Renal cortical epithelial cell (primary cell): Measurements from ENCODE around the gene SMG7. TPM values are rescaled to one million over a fixed set of nuclear protein-coding genes. Genes with fewer than 3 reads are reported as not detected.

Experiments used
- DNase-seq: peaks from one replicate; pipeline ENCODE4 v3.0.0-alpha.2; 2011; ENCODE audit warnings: low read depth
- total RNA-seq: library from RNA; depleted of rRNA; stranded (reverse); fragments of >200 nt; gene quantifications from 2 replicates; pipeline ENCODE4 v1.2.3, GENCODE V29; 2014

Gene SMG7
- total RNA-seq, 1 donor from 2014 or later = 41.0 TPM

- no peak for DNase-seq
These were observed 93.0 kb downstream of the SMG7 start for GRCh38 chr1:183565261-183565660.

- no peak for DNase-seq
These were observed 93.7 kb downstream of the SMG7 start for GRCh38 chr1:183566026-183566425.

GRCh38 chr1:183567584-183567983, 95.3 kb downstream of the SMG7 start:
- peak; percentile 69 for DNase-seq

GRCh38 chr1:183568176-183569021, 96.1 kb downstream of the SMG7 start:
- no peak for DNase-seq

- DNase-seq = peak; percentile 47
These were observed 96.8 kb downstream of the SMG7 start for GRCh38 chr1:183569141-183569540.

GRCh38 chr1:183569801-183570200, 97.5 kb downstream of the SMG7 start:
- no peak for DNase-seq

- DNase-seq = no peak
These were observed 98.2 kb downstream of the SMG7 start for GRCh38 chr1:183570451-183570850.

GRCh38 chr1:183571678-183572268, 99.5 kb downstream of the SMG7 start:
- DNase-seq = no peak

- DNase-seq = no peak
These were observed 100.4 kb downstream of the SMG7 start for GRCh38 chr1:183572721-183573120.

- DNase-seq = no peak
These were observed 103.3 kb downstream of the SMG7 start for GRCh38 chr1:183575606-183576005.

GRCh38 chr1:183576537-183576936, 104.2 kb downstream of the SMG7 start:
- no peak for DNase-seq

- no peak for DNase-seq
These were observed 105.7 kb downstream of the SMG7 start for GRCh38 chr1:183577897-183578465.

- DNase-seq = no peak
These were observed 106.6 kb downstream of the SMG7 start for GRCh38 chr1:183578856-183579255.

GRCh38 chr1:183580281-183580682, 108.0 kb downstream of the SMG7 start:
- DNase-seq = peak; percentile 55

GRCh38 chr1:183582021-183582713, 109.9 kb downstream of the SMG7 start:
- DNase-seq = no peak

- DNase-seq = no peak
These were observed 111.2 kb downstream of the SMG7 start for GRCh38 chr1:183583466-183583865.

GRCh38 chr1:183584147-183584546, 111.8 kb downstream of the SMG7 start:
- peak; percentile 24 for DNase-seq

- DNase-seq = no peak
These were observed 112.7 kb downstream of the SMG7 start for GRCh38 chr1:183585038-183585437.

GRCh38 chr1:183586455-183586854, 114.2 kb downstream of the SMG7 start:
- no peak for DNase-seq

- DNase-seq = no peak
These were observed 114.6 kb downstream of the SMG7 start for GRCh38 chr1:183586926-183587325.

GRCh38 chr1:183588827-183589226, 116.5 kb downstream of the SMG7 start:
- no peak for DNase-seq

GRCh38 chr1:183589384-183589783, 117.1 kb downstream of the SMG7 start:
- DNase-seq = no peak

GRCh38 chr1:183589874-183590243, 117.6 kb downstream of the SMG7 start:
- DNase-seq = no peak
